SH-SY5Y (cell line): ENCODE measurements around the gene SLC16A8.

Source experiments
- GATA2 ChIP-seq: IDR thresholded peaks from 2 replicates; pipeline ENCODE4 v1.6.1; 2011; ENCODE audit warnings: mild to moderate bottlenecking, low read depth, low read length
- GATA3 ChIP-seq: IDR thresholded peaks from 2 replicates; pipeline ENCODE4 v1.6.1; 2011; ENCODE audit warnings: low read depth, mild to moderate bottlenecking, low read length, moderate library complexity

DNA sequence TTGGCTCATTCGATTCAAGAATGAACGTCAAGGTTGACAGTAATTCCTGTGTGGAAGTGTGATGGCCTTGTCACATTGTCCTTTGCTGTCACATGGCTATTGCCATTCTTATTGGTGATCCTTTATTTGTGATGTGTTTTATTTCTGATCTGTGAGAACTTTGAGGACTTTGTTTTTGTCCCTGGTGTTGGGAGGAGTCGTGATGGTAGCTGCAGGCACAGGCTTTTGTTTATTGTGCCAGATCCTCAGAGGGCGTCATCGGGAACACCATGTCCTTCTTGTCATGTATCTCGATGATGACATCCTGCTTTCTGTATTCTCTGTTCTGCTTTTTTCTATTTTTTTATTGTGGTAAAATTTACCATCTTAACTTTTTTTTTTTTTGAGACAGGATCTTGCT is 21.2 kb downstream of the SLC16A8 start:
- no peak for TF ChIP-seq GATA3
- TF ChIP-seq GATA2 = no peak
